Sigmoid colon (tissue), 4 donors: ENCODE measurements around the gene BBIP1.

Experiments used
- EP300 ChIP-seq, 4 donors: sonication (generic); formaldehyde crosslinking; IDR thresholded peaks; one replicate each; pipeline ENCODE4 v1.6.1; 2017; ENCODE audit warnings: antibody characterized with exemption in 4 of 4
- POLR2A ChIP-seq, 2 donors: fragments of 450-650 bp; IDR thresholded peaks; one replicate each; pipeline ENCODE4 v1.6.1; 2016; ENCODE audit warnings: antibody characterized with exemption in 2 of 2, mild to moderate bottlenecking in 2 of 2, moderate library complexity in 2 of 2
- POLR2AphosphoS5 ChIP-seq, 4 donors: sonication (generic); formaldehyde crosslinking; IDR thresholded peaks; one replicate each; pipeline ENCODE4 v1.6.1; 2017; ENCODE audit warnings: antibody characterized with exemption in 4 of 4
- TF ChIP-seq, protein P1 (sequence below), 4 experiments: fragments of 450-650 bp in 3 of 4; fragments of 200-600 bp in 1 of 4; IDR thresholded peaks; one replicate each; pipeline ENCODE4 v1.5.1; 2016 to 2019; ENCODE audit warnings: antibody characterized with exemption in 4 of 4, mild to moderate bottlenecking in 3 of 4, moderate library complexity in 2 of 4

DNA sequence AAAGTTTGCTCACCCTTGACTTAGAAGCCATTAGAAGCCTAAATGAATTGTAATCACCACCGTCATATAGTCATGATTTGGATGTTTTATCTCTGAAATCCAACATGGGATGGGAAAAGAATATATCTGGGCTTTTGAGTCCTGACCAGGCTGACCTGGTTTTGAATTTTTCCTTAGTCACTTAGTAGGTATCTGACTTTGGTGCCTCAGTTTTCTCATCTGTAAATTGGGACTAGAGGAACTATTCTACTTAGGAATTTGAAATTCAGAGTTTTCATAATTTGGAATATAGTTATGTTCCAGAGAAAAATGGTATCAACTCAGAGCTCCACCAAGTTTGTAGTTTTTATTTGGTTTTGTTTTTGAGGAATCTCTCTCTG lies 41.3 kb upstream of the BBIP1 start:
- TF ChIP-seq, protein P1, sequence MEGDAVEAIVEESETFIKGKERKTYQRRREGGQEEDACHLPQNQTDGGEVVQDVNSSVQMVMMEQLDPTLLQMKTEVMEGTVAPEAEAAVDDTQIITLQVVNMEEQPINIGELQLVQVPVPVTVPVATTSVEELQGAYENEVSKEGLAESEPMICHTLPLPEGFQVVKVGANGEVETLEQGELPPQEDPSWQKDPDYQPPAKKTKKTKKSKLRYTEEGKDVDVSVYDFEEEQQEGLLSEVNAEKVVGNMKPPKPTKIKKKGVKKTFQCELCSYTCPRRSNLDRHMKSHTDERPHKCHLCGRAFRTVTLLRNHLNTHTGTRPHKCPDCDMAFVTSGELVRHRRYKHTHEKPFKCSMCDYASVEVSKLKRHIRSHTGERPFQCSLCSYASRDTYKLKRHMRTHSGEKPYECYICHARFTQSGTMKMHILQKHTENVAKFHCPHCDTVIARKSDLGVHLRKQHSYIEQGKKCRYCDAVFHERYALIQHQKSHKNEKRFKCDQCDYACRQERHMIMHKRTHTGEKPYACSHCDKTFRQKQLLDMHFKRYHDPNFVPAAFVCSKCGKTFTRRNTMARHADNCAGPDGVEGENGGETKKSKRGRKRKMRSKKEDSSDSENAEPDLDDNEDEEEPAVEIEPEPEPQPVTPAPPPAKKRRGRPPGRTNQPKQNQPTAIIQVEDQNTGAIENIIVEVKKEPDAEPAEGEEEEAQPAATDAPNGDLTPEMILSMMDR (IDR thresholded peaks at IDR 0.05) = no peak
- TF ChIP-seq POLR2A (IDR thresholded peaks at IDR 0.05) = no peak
- no peak for TF ChIP-seq POLR2AphosphoS5 (IDR thresholded peaks at IDR 0.05)
- no peak for TF ChIP-seq EP300 (IDR thresholded peaks at IDR 0.05)
